CD4-positive, alpha-beta T cell treated with Interleukin-6 for 4 hours (primary cell): ENCODE measurements around the gene TELO2.

Experiments used
- DNase-seq: peaks from one replicate; pipeline ENCODE4 v3.0.0-alpha.2; 2020; ENCODE audit warnings: mixed read lengths

The TELO2 gene

GRCh38 chr16:1539720-1540555 lies 46.8 kb downstream of the TELO2 start:
- DNase-seq: no peak

- DNase-seq: no peak
These were observed 47.3 kb downstream of the TELO2 start for GRCh38 chr16:1540556-1540855.

- no peak for DNase-seq
These were observed 48.4 kb downstream of the TELO2 start for GRCh38 chr16:1541293-1542165.

GRCh38 chr16:1542166-1542500 lies 49.0 kb downstream of the TELO2 start:
- DNase-seq: no peak

- DNase-seq: no peak
These were observed 49.4 kb downstream of the TELO2 start for GRCh38 chr16:1542533-1542932.

GRCh38 chr16:1543085-1543896 lies 50.1 kb downstream of the TELO2 start:
- peak; percentile 61 for DNase-seq

- no peak for DNase-seq
These were observed 52.2 kb downstream of the TELO2 start for GRCh38 chr16:1545044-1546040.

- no peak for DNase-seq
These were observed 53.3 kb downstream of the TELO2 start for GRCh38 chr16:1546430-1546829.

GRCh38 chr16:1548233-1548632 lies 55.1 kb downstream of the TELO2 start:
- DNase-seq: no peak

GRCh38 chr16:1548727-1549126 lies 55.6 kb downstream of the TELO2 start:
- DNase-seq: no peak

GRCh38 chr16:1550069-1550468 lies 56.9 kb downstream of the TELO2 start:
- DNase-seq: no peak

- DNase-seq: no peak
These were observed 57.5 kb downstream of the TELO2 start for GRCh38 chr16:1550696-1551095.

GRCh38 chr16:1551166-1551565 lies 58.0 kb downstream of the TELO2 start:
- no peak for DNase-seq

GRCh38 chr16:1552129-1552528 lies 59.0 kb downstream of the TELO2 start:
- no peak for DNase-seq

GRCh38 chr16:1553946-1554825 lies 61.0 kb downstream of the TELO2 start:
- DNase-seq: no peak

- no peak for DNase-seq
These were observed 61.8 kb downstream of the TELO2 start for GRCh38 chr16:1554826-1555445.

- DNase-seq: no peak
These were observed 63.1 kb downstream of the TELO2 start for GRCh38 chr16:1556254-1556653.

- no peak for DNase-seq
These were observed 63.9 kb downstream of the TELO2 start for GRCh38 chr16:1557074-1557473.

GRCh38 chr16:1557576-1557975 lies 64.4 kb downstream of the TELO2 start:
- no peak for DNase-seq

GRCh38 chr16:1559446-1559975 lies 66.4 kb downstream of the TELO2 start:
- DNase-seq: peak; percentile 58
